Measurements from ENCODE around the gene CDC27.

CDC27 gene

GRCh38 chr17:47214931-47215330, 25.8 kb upstream of the CDC27 start:
- Histone ChIP-seq H3K9me3 (ENCODE audit: severe bottlenecking) (no peaks in the 10 kb centered on the region), H3K4me3 (ENCODE audit: severe bottlenecking) (no peak overlapping the region), H3K4me1 (ENCODE audit: insufficient read depth, poor library complexity, severe bottlenecking) (no peaks in the 10 kb centered on the region), H3K36me3 (ENCODE audit: low read depth) (no peaks in the 10 kb centered on the region), H3K27me3 (ENCODE audit: insufficient read depth, poor library complexity, severe bottlenecking) (no peaks in the 10 kb centered on the region), H3K27ac (ENCODE audit: poor library complexity, severe bottlenecking) (no peak overlapping the region)
- DNase-seq (ENCODE audit: low spot score) (no peak), ATAC-seq (ENCODE audit: low read depth) (no peak)
- no peak for TF ChIP-seq CTCF (IDR thresholded peaks at IDR 0.05; ENCODE audit: poor library complexity, severe bottlenecking)

- DNase-seq (ENCODE audit: low spot score) (no peak), ATAC-seq (ENCODE audit: low read depth) (no peak)
- TF ChIP-seq CTCF (IDR thresholded peaks at IDR 0.05; ENCODE audit: poor library complexity, severe bottlenecking): no peak
- Histone ChIP-seq H3K36me3 (ENCODE audit: low read depth) (no peaks in the 10 kb centered on the region), H3K27me3 (ENCODE audit: insufficient read depth, poor library complexity, severe bottlenecking) (no peaks in the 10 kb centered on the region), H3K4me1 (ENCODE audit: insufficient read depth, poor library complexity, severe bottlenecking) (no peaks in the 10 kb centered on the region), H3K4me3 (ENCODE audit: severe bottlenecking) (no peak overlapping the region), H3K27ac (ENCODE audit: poor library complexity, severe bottlenecking) (no peak overlapping the region), H3K9me3 (ENCODE audit: severe bottlenecking) (no peaks in the 10 kb centered on the region)
Measured at GRCh38 chr17:47213540-47213939, 24.4 kb upstream of the CDC27 start.

- H3K27me3 ChIP-seq (ENCODE audit: insufficient read depth, poor library complexity, severe bottlenecking): no peaks in the 10 kb centered on the region
- H3K27ac ChIP-seq (ENCODE audit: poor library complexity, severe bottlenecking): no peak overlapping the region
- no peaks in the 10 kb centered on the region for H3K4me1 ChIP-seq (ENCODE audit: insufficient read depth, poor library complexity, severe bottlenecking)
- TF ChIP-seq CTCF (IDR thresholded peaks at IDR 0.05; ENCODE audit: poor library complexity, severe bottlenecking): no peak
- no peak overlapping the region for H3K4me3 ChIP-seq (ENCODE audit: severe bottlenecking)
- H3K9me3 ChIP-seq (ENCODE audit: severe bottlenecking): no peaks in the 10 kb centered on the region
- DNase-seq (ENCODE audit: low spot score) (no peak), ATAC-seq (ENCODE audit: low read depth) (no peak)
- H3K36me3 ChIP-seq (ENCODE audit: low read depth): no peaks in the 10 kb centered on the region
Measured at GRCh38 chr17:47212458-47212857, 23.4 kb upstream of the CDC27 start.

- Histone ChIP-seq H3K4me1 (ENCODE audit: insufficient read depth, poor library complexity, severe bottlenecking) (no peaks in the 10 kb centered on the region), H3K9me3 (ENCODE audit: severe bottlenecking) (no peaks in the 10 kb centered on the region), H3K36me3 (ENCODE audit: low read depth) (no peaks in the 10 kb centered on the region), H3K4me3 (ENCODE audit: severe bottlenecking) (no peak overlapping the region), H3K27ac (ENCODE audit: poor library complexity, severe bottlenecking) (no peak overlapping the region), H3K27me3 (ENCODE audit: insufficient read depth, poor library complexity, severe bottlenecking) (no peaks in the 10 kb centered on the region)
- DNase-seq (ENCODE audit: low spot score): no peak
- no peak for TF ChIP-seq CTCF (IDR thresholded peaks at IDR 0.05; ENCODE audit: poor library complexity, severe bottlenecking)
- no peak for ATAC-seq (ENCODE audit: low read depth)
Measured at GRCh38 chr17:47210779-47211178, 21.7 kb upstream of the CDC27 start.

- no peak overlapping the region for H3K4me3 ChIP-seq (ENCODE audit: severe bottlenecking)
- no peak for TF ChIP-seq CTCF (IDR thresholded peaks at IDR 0.05; ENCODE audit: poor library complexity, severe bottlenecking)
- H3K27me3 ChIP-seq (ENCODE audit: insufficient read depth, poor library complexity, severe bottlenecking): no peaks in the 10 kb centered on the region
- H3K36me3 ChIP-seq (ENCODE audit: low read depth): no peaks in the 10 kb centered on the region
- no peaks in the 10 kb centered on the region for H3K9me3 ChIP-seq (ENCODE audit: severe bottlenecking)
- ATAC-seq (ENCODE audit: low read depth): no peak
- no peak overlapping the region for H3K27ac ChIP-seq (ENCODE audit: poor library complexity, severe bottlenecking)
- no peaks in the 10 kb centered on the region for H3K4me1 ChIP-seq (ENCODE audit: insufficient read depth, poor library complexity, severe bottlenecking)
- DNase-seq (ENCODE audit: low spot score): no peak
Measured at GRCh38 chr17:47210105-47210504, 21.0 kb upstream of the CDC27 start.

Measured in RWPE2 (cell line).